Activated T-cell treated with anti-CD3 and anti-CD28 coated beads, Interleukin-2, amount 50 U/mL, for 24 hours (primary cell): ENCODE measurements around the gene SFMBT2.

Experiments
- DNase-seq: peaks from one replicate; pipeline ENCODE4 v3.0.0-alpha.2; 2020
- H3K27ac Mint-ChIP-seq: 2 replicates; pipeline ENCODE4 v1.8.0; 2020; ENCODE audit warnings: mild to moderate bottlenecking, mixed read lengths
- H3K27me3 Mint-ChIP-seq: 2 replicates; pipeline ENCODE4 v1.8.0; 2020; ENCODE audit warnings: mixed read lengths
- H3K36me3 Mint-ChIP-seq: 2 replicates; pipeline ENCODE4 v1.8.0; 2020; ENCODE audit warnings: low read depth, mixed read lengths
- H3K4me1 Mint-ChIP-seq: 2 replicates; pipeline ENCODE4 v1.8.0; 2020; ENCODE audit warnings: low read depth, mixed read lengths
- H3K4me3 Mint-ChIP-seq: 2 replicates; pipeline ENCODE4 v1.8.0; 2020; ENCODE audit warnings: mild to moderate bottlenecking, moderate library complexity, mixed read lengths
- H3K9me3 Mint-ChIP-seq: 2 replicates; pipeline ENCODE4 v1.8.0; 2020; ENCODE audit warnings: mixed read lengths

SFMBT2 gene

DNA sequence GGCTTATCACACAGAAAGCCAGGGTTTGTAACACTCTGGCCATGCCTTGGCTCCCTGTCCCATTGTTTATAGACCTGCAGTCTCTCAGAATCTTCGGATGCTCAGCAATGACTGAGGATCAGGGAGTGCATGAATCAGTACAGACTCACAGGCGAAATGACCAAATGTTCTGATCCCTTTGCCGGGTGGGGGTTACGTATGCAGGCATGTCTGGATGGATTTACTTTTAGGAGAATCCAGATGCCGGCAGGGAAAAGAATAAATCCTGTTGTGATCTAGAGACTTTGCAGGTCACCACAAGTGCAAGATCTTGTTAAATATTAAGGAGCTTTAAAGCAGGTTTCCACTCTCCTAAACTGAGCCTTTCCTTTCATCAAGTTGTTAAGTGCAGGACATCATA, 149.5 kb downstream of the SFMBT2 start:
- Mint-ChIP-seq H3K4me1 (peaks cover 69% of the 10 kb centered on the region), H3K4me3 (no peak overlapping the region), H3K36me3 (peaks cover 43% of the 10 kb centered on the region), H3K9me3 (no peaks in the 10 kb centered on the region), H3K27me3 (no peaks in the 10 kb centered on the region), H3K27ac (peak overlapping the region; percentile 14)
- no peak for DNase-seq

DNA sequence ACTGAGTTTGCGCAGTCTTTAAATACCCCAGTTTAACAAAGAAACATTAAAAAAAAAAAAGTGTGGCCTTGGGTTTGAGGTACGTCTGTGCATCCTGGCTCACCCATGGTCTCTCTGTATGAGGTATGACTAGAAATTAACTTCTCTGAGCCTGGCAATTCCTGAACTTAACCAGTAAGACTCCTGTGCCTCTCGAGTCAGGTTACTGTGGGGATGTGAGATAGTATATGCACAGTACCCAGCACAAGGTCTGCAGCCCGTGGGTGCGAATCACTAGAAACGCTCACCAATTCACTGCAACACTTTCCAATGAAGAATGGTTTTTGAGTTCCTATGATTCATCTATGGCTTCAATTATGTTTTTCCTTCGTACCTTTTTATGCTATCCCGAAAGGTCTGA, 149.9 kb downstream of the SFMBT2 start:
- peaks cover 45% of the 10 kb centered on the region for H3K36me3 Mint-ChIP-seq
- DNase-seq, result no peak
- peak overlapping the region; percentile 93 for H3K27ac Mint-ChIP-seq
- H3K9me3 Mint-ChIP-seq, result no peaks in the 10 kb centered on the region
- no peak overlapping the region for H3K4me3 Mint-ChIP-seq
- H3K27me3 Mint-ChIP-seq, result no peaks in the 10 kb centered on the region
- H3K4me1 Mint-ChIP-seq, result peaks cover 72% of the 10 kb centered on the region

DNA sequence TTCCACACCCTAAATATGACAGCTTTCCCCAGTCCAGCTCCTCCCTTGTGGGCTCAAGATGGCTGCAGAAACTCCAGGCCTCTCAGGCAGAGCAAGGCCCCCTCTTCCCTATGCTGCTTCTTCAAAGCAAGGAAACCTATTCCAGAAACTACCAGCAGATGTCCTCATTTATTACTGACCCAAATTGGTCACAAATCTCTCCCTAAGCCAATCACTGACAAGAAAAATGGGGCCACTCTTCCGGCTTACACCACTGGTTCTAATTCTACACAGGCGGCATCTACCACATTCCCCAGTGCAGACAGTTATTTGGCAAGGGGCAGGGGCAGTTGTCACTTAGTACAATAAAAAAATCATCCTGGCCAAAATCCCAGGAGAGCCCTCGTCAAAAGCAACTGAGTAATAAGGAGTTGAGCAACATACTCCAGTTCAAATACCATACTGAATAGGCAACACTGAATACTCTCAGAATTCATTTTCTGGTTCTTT, 150.4 kb downstream of the SFMBT2 start:
- H3K27me3 Mint-ChIP-seq, result no peaks in the 10 kb centered on the region
- peaks cover 50% of the 10 kb centered on the region for H3K36me3 Mint-ChIP-seq
- DNase-seq, result no peak
- H3K4me1 Mint-ChIP-seq, result peaks cover 74% of the 10 kb centered on the region
- H3K27ac Mint-ChIP-seq, result peak overlapping the region; percentile 93
- peak overlapping the region; percentile 26 for H3K4me3 Mint-ChIP-seq
- H3K9me3 Mint-ChIP-seq, result no peaks in the 10 kb centered on the region

DNA sequence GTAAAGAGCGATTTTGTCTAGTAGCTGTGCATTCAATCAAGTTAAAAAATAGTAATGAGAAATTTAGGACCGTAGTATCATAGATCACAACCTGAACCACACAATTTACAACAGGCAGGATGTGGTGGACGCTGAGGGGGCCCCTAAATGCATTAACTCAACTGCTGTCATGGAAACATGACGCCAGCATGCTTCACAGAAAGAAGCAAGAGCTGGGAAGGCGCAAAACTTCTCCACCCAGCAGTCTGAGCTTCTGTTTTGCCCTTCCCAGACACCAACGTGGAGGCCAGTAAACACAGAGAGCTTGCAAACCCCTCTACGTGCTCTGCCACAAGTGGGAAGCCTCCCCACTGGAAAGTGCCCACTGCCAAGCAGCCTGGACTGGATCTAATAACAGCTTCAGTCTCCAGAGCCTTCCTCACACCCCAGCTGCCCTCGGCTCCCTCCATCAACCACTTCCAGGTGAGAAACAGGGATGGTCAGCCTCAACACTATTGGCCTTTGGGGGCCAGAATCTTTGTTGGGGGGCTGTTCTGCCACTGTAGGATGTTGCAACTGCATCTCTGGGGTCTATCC, 151.8 kb downstream of the SFMBT2 start:
- H3K4me3 Mint-ChIP-seq, result peak overlapping the region; percentile 56
- no peaks in the 10 kb centered on the region for H3K27me3 Mint-ChIP-seq
- H3K36me3 Mint-ChIP-seq, result peaks cover 58% of the 10 kb centered on the region
- H3K4me1 Mint-ChIP-seq, result peaks cover 82% of the 10 kb centered on the region
- no peaks in the 10 kb centered on the region for H3K9me3 Mint-ChIP-seq
- peak overlapping the region; percentile 93 for H3K27ac Mint-ChIP-seq
- peak; percentile 65 for DNase-seq

DNA sequence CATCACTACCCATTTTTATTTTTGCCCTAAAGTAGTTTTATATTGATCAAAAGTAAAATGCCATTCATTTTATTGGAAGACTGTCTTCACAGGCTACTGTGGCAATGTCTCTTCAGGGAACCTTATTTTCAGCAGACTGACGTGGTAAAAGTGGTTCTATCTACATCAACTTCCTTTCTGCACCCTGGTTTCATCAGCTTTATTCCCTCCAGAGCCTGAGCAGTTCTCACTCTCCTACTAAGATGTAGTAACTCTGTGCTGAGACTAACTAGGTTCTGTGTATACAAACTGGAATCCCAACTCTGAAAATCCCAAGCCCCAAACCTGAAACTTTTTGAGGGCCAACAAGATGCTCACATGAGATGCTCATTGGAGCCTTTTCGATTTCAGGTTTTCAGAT, 155.3 kb downstream of the SFMBT2 start:
- no peaks in the 10 kb centered on the region for H3K9me3 Mint-ChIP-seq
- H3K4me1 Mint-ChIP-seq, result peaks cover 81% of the 10 kb centered on the region
- H3K36me3 Mint-ChIP-seq, result peaks cover 67% of the 10 kb centered on the region
- peak overlapping the region; percentile 93 for H3K27ac Mint-ChIP-seq
- H3K4me3 Mint-ChIP-seq, result no peak overlapping the region
- H3K27me3 Mint-ChIP-seq, result no peaks in the 10 kb centered on the region
- no peak for DNase-seq

DNA sequence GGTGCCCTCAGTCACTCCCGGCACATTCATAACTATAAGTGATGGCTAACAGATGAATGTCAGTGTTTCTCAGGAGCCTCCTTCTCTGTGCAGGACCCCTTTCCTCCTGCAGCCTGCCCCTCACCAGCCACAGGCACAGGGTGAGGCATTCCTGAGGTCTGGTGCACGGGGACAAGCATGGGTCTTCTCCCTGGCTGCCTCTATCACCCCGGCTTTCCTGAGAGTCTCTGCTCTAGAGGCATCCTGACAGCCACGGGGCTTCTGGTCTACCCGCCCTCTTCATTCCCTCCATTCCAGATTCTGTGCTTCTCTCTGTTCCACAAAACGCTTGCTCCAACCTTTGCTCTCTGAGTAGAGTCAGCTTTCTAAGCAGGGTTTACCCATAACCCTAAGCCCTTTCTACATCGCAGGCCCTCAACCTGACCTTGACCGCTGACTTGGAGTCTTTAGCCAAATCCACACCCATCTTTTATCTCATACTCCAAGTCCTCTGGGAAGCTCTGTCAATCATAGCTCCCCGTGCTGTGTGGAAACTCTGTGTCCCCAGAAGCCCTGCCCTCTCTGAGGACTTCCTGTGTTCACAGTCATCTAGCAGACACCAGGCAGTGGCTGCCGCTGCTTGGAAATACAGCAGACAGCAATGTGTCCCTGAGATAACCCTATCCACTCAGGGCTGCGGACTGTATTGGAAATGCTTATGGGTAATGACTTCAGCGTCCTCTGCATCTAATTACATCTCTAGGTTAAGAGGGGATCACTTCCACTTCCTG, 159.0 kb downstream of the SFMBT2 start:
- no peak for DNase-seq
- Mint-ChIP-seq H3K36me3 (peaks cover 83% of the 10 kb centered on the region), H3K27ac (peak overlapping the region; percentile 3), H3K9me3 (no peaks in the 10 kb centered on the region), H3K27me3 (no peaks in the 10 kb centered on the region), H3K4me3 (no peak overlapping the region), H3K4me1 (peaks cover 45% of the 10 kb centered on the region)

DNA sequence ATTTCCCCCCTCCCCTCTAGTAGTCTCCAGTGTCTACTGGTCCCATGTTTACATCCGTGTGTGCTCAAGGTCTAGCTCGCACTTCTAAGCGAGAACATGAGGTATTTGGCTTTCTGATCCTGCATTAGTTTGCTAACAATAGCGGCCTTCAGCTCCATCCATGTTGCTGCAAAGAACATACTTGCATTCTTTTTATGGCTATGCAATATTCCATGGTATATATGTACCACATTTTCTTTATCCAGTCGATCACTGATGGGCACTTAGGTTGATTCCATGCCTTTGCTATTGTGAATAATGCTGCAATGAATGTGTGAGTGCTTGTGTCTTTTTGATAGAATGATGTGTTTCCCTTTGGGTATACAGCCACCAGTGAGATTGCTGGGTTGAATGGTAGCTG, 160.6 kb downstream of the SFMBT2 start:
- peaks cover 33% of the 10 kb centered on the region for H3K4me1 Mint-ChIP-seq
- no peak for DNase-seq
- no peak overlapping the region for H3K4me3 Mint-ChIP-seq
- no peaks in the 10 kb centered on the region for H3K9me3 Mint-ChIP-seq
- H3K27me3 Mint-ChIP-seq, result no peaks in the 10 kb centered on the region
- peaks cover 82% of the 10 kb centered on the region for H3K36me3 Mint-ChIP-seq
- H3K27ac Mint-ChIP-seq, result no peak overlapping the region

DNA sequence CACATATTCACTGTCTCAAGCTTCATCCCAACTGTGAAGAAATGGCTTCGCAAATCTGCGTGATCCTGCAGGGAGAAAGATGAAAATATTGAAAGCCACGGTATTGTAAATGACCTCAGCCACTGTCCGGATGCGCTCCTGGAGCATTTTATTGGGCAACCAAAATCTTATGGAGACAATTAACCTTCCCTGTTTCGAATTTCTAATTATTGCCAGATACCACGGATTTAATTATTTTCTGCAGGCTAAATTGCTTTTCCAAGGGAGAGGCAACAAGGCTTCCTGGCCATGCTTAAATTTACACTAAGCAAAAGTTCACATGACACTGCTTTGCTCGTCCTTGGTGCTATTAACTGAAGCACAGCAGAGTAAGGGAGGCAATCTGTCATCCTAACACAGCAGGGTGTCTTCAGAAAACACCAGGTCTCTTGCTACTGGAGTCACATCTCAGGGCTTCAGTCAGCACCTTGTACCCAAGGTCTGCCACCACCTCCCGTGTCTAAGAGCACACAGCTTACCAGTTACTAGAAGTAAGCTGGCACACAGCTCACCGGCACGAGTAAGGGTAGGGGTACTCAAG, 162.2 kb downstream of the SFMBT2 start:
- peaks cover 84% of the 10 kb centered on the region for H3K36me3 Mint-ChIP-seq
- no peak overlapping the region for H3K27ac Mint-ChIP-seq
- no peaks in the 10 kb centered on the region for H3K27me3 Mint-ChIP-seq
- peaks cover 35% of the 10 kb centered on the region for H3K4me1 Mint-ChIP-seq
- no peak overlapping the region for H3K4me3 Mint-ChIP-seq
- DNase-seq, result no peak
- no peaks in the 10 kb centered on the region for H3K9me3 Mint-ChIP-seq

DNA sequence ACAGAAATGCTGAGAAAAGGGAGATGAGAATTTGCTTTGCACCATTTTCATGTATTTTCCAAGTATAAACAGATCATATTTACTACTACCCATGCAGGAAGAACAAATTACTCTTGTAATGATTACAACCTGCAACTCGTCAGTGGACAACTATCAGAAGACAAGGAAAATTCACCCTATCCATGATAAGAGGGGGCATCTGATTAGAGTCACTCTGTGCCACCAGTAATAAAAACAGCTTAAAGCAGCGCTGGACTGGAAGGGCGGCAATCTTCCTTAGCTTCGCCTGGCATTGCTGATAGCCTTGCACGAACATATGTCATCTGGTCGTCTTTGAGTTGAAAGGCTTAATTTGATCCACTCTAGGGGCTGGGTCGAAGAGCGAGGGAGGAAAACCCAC, 162.7 kb downstream of the SFMBT2 start:
- no peaks in the 10 kb centered on the region for H3K27me3 Mint-ChIP-seq
- H3K4me1 Mint-ChIP-seq, result peaks cover 35% of the 10 kb centered on the region
- H3K4me3 Mint-ChIP-seq, result no peak overlapping the region
- H3K9me3 Mint-ChIP-seq, result no peaks in the 10 kb centered on the region
- no peak for DNase-seq
- H3K27ac Mint-ChIP-seq, result no peak overlapping the region
- peaks cover 84% of the 10 kb centered on the region for H3K36me3 Mint-ChIP-seq

DNA sequence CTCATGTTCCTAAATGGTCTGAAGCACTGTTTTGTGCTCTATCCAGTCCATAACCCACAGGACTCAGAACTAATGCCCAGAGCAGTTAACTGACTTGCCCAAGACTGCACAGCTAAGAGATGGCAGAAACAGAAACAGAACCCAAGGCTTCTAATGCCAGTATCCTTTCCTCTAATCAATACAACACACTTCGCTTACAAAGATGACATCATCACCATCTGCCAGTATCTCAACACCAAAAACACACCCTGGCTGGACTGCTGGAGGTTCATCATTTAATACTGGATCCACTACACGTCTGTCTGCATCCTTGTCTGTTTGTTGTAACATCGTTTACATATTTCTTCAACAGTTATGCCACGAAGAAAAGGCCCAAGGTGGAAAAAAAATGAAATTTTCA, 165.3 kb downstream of the SFMBT2 start:
- no peak for DNase-seq
- no peak overlapping the region for H3K27ac Mint-ChIP-seq
- H3K9me3 Mint-ChIP-seq, result no peaks in the 10 kb centered on the region
- H3K27me3 Mint-ChIP-seq, result no peaks in the 10 kb centered on the region
- H3K36me3 Mint-ChIP-seq, result peaks cover 87% of the 10 kb centered on the region
- H3K4me3 Mint-ChIP-seq, result no peak overlapping the region
- H3K4me1 Mint-ChIP-seq, result peaks cover 30% of the 10 kb centered on the region

DNA sequence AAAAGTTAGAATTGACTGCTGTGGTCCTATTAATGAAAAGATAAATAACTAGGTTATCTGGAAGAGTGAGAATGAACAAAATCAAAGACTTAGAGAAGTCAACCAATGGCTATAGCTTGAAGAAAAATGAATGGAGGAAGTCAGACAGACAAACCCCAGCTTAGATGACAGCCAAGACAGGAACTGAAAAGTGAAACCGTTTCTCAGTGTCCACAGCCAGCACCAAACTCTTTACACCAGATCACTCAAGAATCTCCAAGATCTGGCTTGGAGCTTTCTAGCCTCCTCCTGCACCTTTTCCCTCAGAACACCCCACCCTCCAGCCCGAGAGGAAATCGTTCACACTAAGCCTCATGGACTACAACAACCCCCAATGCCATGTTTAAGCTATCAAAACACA, 167.0 kb downstream of the SFMBT2 start:
- Mint-ChIP-seq H3K27ac (peak overlapping the region; percentile 58), H3K4me1 (peaks cover 47% of the 10 kb centered on the region), H3K27me3 (no peaks in the 10 kb centered on the region), H3K36me3 (peaks cover 87% of the 10 kb centered on the region), H3K4me3 (no peak overlapping the region), H3K9me3 (no peaks in the 10 kb centered on the region)
- DNase-seq, result no peak

DNA sequence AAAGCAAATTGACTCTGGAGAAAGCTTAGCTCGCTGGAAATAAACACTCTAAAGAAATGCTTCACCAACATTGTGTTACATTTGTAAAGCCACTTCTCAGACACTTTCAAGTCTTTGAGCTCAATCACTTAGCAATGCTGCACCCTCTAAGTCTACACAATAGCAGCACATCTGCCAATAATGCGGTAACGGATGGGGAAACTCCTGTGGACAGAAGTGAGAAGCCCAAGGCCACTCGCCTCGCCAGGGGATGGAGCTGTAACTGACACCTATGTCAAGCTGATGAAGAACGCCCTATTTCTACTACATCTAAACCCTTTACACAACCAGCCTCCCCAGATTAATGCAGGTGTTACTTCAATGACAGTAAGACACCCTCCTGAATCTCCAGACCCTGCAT, 167.7 kb downstream of the SFMBT2 start:
- no peaks in the 10 kb centered on the region for H3K9me3 Mint-ChIP-seq
- no peaks in the 10 kb centered on the region for H3K27me3 Mint-ChIP-seq
- H3K36me3 Mint-ChIP-seq, result peaks cover 86% of the 10 kb centered on the region
- no peak overlapping the region for H3K27ac Mint-ChIP-seq
- no peak for DNase-seq
- no peak overlapping the region for H3K4me3 Mint-ChIP-seq
- peaks cover 50% of the 10 kb centered on the region for H3K4me1 Mint-ChIP-seq

DNA sequence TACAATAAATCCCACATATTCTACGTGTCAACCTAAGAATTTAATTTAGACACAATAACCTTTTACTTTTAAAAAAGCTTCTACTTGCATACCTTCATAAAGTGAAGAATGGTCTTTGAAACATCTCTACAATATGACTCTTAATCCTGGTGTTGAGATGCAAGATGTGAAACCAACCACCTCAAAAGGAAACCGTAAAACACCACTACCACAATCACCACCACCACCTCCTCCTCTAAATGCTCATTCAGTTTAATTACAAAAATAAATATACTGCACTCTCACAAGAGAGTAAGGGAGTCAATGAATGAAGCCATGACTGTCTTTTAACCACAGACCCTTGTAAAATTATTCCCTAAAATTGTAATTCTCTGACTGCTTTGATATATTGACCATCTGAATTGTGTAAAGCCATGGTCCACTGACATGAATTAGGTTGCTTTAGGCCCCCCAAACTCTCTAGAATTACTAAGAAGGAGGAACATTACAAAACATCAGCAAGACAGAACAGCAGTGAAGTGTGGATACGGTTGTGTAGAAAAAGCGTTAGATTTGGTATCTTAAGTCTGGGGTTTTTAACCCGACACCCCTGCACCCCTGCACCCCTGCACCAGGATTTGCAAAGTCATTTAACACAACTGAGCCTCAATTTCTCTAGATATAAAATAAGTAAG, 171.4 kb downstream of the SFMBT2 start:
- Mint-ChIP-seq H3K9me3 (peaks cover 4% of the 10 kb centered on the region), H3K4me1 (peaks cover 49% of the 10 kb centered on the region), H3K27me3 (no peaks in the 10 kb centered on the region), H3K27ac (peak overlapping the region; percentile 64), H3K36me3 (peaks cover 91% of the 10 kb centered on the region), H3K4me3 (no peak overlapping the region)
- no peak for DNase-seq

DNA sequence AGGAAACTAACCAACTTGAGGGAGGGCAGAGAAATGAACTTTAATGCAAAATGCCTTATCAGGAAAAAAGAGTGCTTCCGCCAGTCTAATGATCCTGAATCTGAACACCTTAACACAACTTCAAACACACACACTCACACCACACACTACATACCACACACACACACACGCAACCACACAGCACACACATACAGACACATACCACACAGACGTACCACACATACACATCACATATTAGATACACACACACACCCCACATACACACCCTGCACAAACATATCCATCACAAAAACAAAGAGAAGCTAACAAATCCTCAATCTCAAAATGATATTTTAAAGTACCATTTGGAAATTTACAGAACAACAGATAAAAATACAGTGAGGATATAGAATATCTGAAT, 175.5 kb downstream of the SFMBT2 start:
- Mint-ChIP-seq H3K36me3 (peaks cover 88% of the 10 kb centered on the region), H3K4me1 (peaks cover 40% of the 10 kb centered on the region), H3K4me3 (no peak overlapping the region), H3K27me3 (no peaks in the 10 kb centered on the region), H3K9me3 (peaks cover 4% of the 10 kb centered on the region), H3K27ac (no peak overlapping the region)
- DNase-seq, result no peak

DNA sequence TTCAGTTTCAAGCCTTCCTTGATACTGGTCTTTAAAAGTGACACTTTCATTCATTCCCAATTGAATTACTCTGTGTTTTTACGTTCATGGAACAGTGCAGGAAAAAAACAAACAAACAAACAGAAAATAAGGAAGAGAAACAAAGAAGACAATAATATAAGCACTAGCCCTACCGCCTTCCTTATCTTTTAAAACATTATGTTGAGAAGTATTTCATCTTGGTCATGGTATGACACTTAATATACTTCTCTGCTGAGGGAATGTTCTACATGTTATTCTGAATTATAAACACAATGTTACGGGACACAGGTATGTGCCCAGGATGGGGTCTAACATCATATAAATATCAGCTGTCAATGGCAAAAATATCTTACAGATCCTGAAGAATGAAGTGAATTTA, 176.7 kb downstream of the SFMBT2 start:
- no peak overlapping the region for H3K4me3 Mint-ChIP-seq

More for the DNA sequence above, 176.7 kb downstream of the SFMBT2 start:
- H3K27me3 Mint-ChIP-seq, result no peaks in the 10 kb centered on the region
- DNase-seq, result no peak
- H3K27ac Mint-ChIP-seq, result no peak overlapping the region
- H3K36me3 Mint-ChIP-seq, result peaks cover 82% of the 10 kb centered on the region
- peaks cover 27% of the 10 kb centered on the region for H3K4me1 Mint-ChIP-seq
- peaks cover 4% of the 10 kb centered on the region for H3K9me3 Mint-ChIP-seq
